HK-2 (cell line): ENCODE results near the gene BRD7.

Experiments used
- DNase-seq: peaks from one replicate; pipeline ENCODE4 v3.0.0-alpha.2; 2018; ENCODE audit not compliant: unreplicated experiment

BRD7 gene

DNA sequence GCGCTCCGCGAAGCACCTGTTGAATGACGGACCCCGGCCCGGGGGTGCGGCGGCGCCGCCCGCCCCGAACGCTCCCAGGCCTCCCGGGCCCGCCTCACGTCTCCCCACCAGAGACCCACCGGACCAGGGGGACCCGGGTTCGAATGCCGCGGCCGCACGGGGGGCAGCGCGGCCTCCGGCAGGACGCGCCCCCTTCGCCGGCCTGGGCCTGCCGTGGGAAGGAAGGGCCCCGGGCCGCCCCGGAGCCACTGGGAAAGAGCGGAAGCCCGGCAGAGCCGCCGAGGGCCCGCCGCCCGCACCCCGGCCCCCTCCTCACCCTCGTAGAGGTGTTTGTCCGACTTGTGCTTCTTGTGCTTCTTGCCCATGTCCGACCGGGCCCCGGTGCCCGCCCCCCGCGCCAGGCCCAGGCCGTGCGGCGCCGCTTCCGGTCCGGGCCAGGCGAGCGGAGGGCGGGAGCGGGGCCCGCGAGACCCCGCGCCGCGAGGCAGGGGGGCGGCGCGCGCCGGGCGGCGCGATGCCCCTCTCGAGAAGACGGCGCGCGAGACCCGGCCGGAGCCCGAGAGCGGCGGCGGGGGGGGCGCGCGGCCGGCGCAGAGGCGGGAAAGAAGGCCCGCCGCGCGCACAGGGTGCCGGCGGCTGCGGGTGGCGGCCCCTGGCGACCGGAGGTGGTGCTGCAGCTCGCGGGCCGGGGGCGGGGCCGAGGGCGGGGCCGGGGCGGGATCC, at the start of gene BRD7:
Gene BRD7, minus strand, starts transcription at position 579 of the 723 bp plus-strand sequence. Its CDS starts 214 bp downstream, at position 365.
- DNase-seq = peak; percentile 83

DNA sequence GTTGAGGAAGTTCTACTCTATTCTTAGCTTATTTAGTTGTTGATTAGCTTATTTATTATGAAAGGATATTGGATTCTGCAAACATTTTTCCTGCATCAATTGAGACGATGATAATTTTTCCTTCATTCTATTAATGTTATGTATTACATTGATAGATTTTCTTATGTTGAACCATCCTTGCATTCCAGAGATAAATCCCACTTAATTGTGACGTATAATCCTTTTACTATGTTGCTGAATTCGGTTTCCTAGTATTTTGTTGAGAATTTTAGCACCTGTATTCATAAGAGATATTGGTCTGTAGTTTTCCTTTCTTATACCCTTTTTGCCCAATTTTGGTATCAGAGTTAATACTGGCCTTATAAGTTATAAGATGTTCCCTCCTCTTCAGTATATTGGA, 47.6 kb upstream of the BRD7 start:
- DNase-seq = no peak

DNA sequence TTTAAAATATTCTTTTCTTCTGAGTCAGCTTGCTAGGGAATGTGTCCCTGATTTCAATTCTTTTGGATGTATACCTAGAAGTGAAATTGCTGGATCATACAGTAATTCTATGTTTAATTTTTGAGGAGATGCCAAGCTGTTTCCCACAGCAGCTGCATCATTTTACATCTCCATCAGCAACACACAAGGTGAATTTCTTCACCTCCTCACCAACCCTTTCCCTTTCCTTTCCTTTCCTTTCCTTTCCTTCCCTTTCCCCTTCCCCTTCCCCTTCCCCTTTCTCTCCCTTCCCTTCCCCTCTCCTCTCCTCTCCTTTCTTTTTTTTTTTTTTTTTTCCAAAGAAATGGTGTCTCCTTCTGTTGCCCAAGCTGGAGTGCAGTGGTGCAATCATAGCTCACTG, 45.4 kb upstream of the BRD7 start:
- no peak for DNase-seq

DNA sequence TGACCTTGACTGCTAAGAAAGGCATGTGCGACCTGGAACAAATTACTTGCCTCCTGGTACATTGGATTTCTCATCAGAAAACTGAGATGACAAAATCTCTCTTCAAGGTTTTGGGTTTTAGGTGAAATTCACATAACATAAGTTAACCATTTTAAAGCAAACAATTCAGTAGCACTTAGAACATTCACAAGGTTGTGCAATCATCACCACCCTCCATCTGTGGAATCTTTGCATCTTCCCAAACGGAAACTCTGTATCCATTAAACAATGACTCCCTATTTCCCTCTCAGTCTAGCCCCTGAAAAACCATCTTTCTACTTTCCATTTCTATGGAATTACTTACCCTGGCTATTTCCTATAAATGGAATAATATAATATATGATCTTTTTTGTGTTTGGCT, 42.2 kb upstream of the BRD7 start:
- no peak for DNase-seq

DNA sequence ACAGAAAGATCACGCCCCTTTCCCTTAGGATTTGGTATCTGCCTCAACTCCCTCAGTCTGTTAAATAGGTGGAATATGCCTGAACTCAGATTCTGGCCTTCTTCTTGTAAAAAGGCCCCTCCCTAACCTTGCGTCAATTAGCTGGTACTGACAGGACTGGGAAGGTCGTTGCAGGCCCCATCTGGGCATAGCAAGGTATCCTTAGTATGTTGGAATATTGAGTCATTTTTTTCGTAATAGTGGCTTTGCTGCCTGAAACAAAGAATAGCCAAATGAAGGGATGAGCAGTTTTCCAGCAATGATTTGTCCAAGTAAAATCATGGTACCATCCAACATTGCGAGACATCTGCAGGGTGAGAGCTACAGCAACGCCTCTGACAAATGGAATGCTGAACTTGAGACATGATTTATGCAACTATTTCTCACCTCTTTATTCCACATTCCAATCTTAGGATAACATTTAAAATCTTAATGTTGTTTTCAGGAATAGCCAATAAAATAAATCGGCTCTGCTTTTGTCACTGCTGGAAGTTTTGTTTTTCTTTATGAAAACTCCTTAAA, 39.3 kb upstream of the BRD7 start:
- DNase-seq = no peak

DNA sequence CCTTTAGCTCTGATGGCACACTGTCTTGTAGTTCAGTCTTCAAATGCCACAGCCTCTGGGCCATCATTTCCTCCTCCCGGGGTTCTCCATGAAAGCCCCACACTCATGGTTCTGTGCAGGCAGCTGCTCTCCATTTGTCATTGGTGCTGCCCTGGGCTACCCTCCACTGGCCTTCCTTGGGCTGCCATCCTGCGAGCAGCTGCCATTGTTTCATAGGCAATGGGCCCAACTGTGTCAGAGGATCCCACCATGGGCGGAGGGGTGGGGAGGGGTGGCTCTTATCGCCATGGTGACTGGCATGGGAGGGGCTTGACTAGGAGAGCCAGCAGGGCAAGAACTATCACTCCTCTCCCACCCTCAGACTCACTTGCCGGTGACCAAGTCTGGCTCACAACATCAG, 38.6 kb upstream of the BRD7 start:
- no peak for DNase-seq

DNA sequence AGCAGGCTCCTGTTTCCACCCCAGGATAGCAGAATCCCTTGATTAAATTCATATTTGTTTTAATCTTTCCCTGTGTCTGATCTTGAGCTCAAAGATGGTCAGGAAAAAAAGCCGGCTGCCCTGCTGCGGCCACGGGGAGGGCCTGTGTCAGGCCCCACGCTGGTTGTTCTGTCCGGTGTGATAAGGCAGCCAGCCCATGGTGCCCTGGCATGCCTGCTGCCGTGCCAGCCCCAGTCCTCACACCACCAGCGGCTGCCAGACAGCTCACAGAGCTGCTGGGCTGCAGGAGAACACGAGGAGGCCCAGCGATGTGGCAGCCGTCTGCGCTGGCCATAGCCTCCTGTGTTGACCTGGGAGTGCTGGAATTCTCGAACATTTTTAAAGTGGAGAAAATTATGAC, 34.7 kb upstream of the BRD7 start:
- no peak for DNase-seq

DNA sequence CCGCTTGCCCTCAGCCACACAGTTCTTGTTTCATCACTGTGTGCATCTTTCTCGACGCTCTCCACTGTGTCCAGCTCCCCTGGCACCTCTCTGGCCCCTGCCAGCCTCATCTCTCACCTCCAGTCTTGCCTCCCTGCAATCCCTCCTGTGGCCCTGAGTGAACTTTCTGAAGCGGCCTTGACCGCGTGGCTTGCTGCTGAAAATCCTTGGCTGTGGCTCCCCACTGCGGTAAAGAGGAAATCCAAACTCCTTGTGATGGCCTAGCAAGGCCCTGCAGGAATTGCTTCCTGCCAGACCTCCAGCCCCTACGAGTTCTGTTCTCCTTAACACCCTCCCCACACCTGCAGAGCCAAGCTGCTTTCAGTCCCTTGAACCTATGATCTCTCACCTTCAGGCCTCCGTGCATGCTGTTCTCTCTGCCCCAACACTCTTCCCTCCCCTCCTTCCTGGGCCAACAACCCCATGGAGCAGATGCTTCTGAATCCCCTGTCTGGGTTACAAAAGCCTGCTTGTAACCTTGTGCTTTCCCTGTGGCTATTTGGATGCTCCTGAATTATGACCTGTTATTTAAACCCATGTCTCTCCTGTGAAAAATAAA, 33.6 kb upstream of the BRD7 start:
- no peak for DNase-seq

DNA sequence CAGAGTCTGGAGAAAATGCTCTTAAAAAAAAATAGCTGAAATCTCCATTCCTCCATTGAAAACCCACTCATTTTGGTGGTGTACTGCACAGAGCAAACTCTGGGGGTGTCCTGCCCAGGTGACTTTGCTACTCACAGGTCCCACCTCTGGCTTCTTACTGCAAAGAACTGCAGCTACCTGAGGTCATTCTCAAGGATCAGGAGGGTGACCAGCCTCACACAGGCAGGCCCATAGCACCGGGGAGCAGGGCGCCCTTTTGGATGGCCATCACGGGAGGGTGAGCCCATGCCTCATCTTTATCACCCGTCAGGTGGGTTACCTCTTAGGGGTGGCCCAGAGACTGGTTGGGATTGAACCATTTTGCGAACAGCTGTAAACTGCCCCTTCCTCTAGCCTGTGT, 32.6 kb upstream of the BRD7 start:
- DNase-seq = no peak

DNA sequence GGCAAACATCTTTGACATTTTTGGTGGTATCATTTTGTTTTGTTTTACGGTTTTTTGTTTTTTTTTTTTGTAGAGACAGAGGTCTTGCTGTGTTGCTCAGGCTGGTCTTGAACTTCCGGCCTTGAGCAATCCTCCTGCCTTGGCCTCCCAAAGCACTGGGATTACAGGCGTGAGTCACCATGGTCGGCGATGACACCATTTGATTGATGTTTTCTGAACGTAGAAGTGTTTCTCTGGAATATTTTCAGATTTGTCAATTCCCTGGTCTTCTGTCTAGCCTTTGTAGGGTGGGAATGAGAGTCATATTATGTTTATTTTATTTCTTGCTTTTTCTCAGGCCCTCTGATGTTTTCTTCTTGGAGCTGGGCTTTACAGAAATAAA, 32.2 kb upstream of the BRD7 start:
- DNase-seq = no peak

DNA sequence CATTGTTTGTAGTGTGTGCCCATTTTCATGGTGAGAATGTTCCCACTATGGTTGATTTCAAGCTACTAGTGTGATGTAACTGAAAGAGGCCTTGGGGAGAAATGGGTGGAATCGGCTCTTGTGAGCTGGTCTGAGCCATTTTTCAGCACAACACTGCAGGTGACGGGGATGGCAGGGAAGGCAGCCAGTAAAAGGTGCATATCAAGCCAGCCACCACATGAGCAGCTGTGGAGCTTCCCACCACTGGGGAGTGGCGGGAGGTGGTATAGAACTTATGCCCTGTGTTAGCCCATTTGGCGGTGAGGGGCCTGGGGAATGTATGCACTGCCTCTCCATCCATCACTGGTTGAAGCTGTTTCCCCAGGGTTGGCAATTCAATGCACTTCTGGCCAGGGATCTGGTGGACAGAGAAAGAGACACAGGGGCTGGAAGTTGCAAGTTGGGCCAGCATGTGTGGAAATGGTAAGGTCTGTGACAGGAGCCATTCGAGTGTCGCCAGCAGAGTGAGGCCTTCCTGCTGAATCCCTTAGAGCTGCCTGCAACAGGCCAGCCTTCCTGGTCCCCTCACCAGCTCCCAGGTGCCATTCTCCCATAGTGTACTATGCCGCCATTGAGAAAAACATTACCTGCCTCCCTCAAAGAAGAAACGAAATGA, 31.7 kb upstream of the BRD7 start:
- no peak for DNase-seq

DNA sequence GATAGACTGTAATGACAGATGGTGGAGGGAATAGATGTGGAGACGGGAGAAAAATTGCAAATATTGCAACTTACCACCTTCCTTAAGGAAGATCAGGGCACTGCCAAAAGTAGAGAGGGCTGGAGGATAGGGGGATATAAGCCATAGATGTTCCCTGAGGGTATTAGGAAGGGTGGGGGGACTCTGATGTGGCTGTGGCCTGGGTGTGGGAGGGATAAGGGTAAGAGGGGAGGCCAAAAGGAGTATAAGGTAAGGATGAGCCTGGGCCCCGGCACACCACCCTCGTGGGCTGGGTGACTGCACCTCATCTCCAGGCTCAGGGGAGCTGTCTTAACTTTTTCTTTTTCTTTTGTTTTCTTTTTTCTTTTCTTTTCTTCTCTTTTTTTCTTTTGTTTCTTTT, 30.6 kb upstream of the BRD7 start:
- DNase-seq = no peak

DNA sequence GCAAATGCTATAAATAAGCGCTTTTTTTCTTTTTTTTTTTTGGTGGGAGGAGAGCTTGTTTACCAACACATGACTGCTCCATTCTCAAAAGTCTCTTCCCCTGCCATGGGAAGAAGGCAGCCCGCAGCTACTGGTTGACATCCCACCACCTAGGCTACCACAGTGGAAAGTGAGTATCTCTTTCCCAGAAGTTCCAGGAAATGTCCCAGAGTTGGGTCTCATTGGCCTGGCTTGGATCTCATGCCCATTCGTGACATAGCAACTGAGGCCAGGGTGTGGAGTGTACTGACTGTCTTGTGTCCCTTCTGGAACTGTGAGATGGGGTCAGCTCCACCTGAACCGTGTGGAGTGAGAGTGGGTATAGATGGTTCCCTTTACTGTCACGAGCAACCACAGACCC, 29.5 kb upstream of the BRD7 start:
- no peak for DNase-seq

DNA sequence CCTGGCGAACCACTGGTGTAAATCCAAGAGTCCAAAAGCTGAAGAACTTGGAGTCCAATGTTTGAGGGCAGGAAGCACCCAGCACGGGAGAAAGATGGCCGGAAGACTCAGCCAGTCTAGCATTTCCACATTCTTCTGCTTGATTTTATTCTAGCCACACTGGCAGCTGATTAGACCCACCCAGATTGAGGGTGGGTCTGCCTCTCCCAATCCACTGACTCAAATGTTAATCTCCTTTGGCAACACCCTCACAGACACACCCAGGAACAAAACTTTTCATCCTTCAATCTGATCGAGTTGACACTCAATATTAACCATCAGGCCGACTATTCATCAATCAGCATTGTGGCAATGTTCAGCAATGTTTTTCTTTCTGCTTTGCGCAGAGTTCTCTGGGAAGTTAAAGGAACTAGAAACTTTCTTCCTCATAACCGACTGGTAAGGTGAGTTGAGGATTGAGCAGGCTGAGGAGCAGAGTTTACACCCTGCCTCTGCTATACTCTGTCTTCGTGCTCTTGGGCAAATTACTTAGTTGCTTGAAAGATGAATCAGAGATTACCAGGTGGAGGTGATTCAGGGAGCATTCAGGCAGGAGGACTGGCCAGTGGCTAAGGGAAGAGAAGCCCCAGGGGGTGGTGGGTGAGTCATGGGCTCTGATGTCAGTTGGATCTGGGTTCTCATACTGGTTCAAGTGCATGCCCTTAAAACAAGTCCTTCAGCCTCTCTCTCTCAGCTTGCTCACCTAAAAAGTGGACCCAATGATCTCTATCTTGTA, 28.2 kb upstream of the BRD7 start:
- DNase-seq = peak; percentile 83

DNA sequence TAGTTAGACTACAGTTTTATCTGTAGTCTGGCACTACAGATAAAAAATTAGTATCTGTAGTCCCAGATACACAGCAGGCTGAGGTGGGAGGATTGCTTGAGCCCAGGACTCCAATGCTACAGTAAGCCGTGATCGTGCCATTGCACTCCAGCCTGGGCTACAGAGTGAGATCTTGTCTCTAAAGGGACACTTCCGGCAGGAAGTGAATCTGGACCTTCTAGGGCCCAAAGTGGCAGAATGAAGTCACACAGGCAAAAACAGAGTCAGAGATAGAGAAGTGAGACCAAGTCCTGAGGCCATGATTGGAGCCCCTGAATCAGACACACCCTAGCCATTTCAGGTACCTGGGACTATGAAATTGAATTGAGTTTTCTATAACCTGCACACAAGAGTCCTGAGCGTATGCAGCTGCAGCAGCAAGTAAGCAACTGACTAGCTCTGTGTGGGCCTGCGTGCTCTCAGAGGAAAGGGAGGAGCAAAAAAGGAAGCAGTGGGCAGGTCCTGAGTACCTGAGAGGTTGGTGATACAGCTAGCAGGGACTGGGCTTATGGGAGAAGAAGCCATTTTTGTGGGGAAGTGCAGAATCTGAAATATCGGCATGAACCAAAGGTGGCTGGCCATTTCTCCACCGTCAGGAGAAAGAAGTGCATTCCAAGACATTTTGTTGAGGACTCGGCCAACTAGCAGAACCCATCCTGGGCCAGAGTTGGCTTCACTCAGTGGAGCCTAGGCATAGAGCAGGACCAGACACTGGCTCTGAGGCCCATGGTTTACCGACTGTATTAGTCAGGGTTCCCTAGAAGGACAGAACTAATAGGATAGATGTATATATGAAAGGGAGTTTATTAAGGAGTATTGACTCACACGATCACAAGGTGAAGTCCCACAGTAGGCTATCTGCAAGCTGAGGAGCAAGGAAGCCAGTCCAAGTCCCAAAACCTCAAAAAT, 27.2 kb upstream of the BRD7 start:
- no peak for DNase-seq

DNA sequence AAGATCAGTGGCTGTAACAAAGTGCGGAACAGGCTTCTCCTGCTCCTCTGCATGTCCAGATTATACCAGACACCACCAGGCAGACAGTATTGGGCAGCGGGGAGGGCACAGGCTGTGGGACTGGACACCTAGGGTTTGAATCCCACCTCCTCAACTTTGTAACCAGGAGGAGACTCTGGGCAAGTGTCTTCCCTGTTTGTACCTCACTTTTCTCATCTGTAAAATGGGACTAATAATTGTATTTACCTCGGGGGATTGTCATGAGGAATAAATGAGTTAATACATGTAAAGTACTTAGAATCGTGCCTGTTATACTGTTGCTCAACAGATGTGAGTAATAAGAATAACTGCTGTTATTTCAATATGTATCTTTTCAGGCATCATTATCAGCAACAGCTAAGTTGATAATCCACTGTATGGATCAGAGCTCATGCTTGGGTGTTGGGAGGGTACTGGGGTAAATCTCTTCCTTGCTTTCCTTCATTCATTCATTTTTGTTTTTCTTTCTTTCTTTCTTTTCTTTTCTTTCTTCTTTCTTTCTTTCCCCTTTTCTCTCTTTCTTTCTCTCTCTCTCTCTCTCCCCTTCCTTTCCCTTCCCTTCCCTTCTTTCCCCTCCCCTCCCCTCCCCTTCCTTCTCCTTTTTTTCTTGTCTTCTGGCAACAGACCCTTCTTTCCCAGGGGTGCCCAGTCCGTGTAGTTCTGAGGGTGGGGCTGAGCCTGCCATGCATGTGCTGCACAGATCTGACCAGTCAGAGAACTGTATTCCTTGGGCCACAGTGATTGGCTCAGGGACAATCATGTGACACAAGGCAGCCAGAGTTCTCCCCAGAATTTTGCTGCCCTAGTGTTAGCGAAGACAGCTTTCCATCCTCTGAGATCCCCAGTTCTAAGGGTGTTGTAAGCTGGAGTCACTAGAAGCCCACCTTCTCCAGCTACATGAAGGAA, 25.3 kb upstream of the BRD7 start:
- DNase-seq = no peak

DNA sequence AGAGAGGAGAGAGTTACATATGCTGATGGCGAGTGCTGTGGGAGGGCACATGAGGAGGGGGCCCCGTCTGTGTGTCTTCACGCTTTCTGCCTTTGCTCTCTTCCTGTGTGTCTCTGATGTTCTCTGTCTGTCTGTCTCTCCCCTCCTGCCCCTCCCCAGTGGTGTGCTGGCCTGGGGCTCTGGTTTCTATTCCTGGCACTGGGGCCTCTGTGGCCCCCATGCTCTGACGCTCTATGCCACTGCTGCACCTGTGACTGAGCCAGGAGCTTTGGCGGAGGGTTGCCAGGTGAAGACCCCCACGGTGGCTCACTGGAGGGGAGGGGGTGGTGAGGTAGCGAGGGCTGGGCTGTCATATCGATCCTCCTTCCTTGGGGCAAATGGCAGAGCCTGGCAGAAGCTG, 24.6 kb upstream of the BRD7 start:
- DNase-seq = no peak

DNA sequence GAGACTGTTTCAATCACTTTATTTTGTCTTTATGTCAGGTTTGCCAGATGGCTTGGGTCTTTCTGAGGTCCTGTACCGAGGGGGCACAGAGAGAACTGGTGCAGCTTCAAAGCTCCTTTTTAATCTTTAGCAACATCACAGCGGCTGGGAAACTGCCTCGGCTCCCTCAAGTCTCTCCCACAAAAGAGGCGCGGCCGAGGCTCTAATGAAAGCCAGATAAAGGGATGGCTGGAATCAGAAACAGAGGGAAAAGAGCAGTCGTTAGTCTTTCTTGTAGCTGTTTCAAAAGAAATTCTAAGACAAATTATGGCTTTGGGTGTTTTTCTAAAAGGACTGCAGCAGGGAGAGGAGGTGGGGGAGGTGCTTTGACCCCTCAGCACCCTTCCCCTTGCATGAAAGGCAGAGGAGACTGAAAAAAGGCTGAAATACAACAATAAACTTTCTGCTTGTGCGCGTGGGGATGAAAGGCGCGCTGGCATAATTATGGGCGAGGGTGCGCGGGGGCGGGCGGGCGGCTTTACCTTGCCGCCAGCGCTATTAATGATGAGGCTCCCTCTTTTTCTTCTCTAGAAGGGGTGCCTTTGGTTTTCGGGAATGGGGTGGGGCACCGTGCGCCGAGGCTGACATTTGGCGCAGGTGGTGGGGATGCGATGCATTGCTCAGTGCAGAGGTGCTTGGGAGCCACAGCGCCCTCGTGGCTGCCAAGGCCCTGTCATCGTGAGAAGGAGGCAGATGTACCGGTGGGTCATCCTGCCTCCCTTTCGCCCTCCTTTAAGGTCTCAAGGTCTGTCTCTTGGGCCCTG, 22.3 kb upstream of the BRD7 start:
- no peak for DNase-seq

DNA sequence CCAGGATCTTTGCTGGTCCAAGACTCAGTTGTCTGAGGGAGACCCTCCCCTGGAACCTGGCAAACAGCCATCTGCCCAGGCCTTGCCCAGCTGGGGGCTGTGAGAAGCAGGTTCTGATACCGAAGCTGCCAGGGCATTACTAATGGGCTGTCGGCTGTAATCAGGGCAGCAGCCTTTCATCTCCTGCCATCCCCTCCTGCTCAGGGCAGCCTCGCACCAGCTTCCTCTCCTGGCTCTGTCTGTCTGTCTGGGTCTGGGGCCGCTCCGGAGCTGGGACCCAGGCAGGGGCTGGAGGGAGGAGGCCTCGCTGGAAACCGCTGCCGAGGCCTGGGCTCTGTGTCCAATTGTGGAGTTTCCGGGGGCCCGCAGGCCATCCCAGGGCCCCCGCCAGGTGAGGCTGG, 21.6 kb upstream of the BRD7 start:
- no peak for DNase-seq
